ENCODE data around the gene NAT14.

NAT14 gene

GRCh38 chr19:55525289-55526101, 40.5 kb downstream of the NAT14 start:
- Histone ChIP-seq H3K27me3 (replicated peaks in 2 of 5; ENCODE audit: control insufficient read depth in 4 of 5, insufficient read depth in 5 of 5, low read length in 4 of 5) (no peaks in the 10 kb centered on the region), H3K4me3 (ENCODE audit: control insufficient read depth in 1 of 7, extremely low read depth in 1 of 7, insufficient read depth in 4 of 7, low read depth in 2 of 7, low read length in 6 of 7) (no peak overlapping the region), H3K36me3 (ENCODE audit: control insufficient read depth in 4 of 4, insufficient read depth in 4 of 4, low read length in 3 of 4) (no peaks in the 10 kb centered on the region), H3K4me1 (ENCODE audit: control extremely low read depth in 1 of 4, control insufficient read depth in 4 of 4, insufficient read depth in 4 of 4, low read length in 3 of 4) (peaks cover 0 to 14% (median 5%) of the 10 kb centered on the region in 4 experiments), H3K9me3 (ENCODE audit: control extremely low read depth in 1 of 5, control insufficient read depth in 4 of 5, insufficient read depth in 2 of 5, low read depth in 1 of 5, low read length in 4 of 5) (no peaks in the 10 kb centered on the region), H3K27ac (ENCODE audit: insufficient read depth in 1 of 2, low read depth in 1 of 2, low read length in 2 of 2, poor library complexity in 1 of 2, severe bottlenecking in 2 of 2) (no peak overlapping the region)
- no peak for DNase-seq
- 85% methylated on average over 22 of the region's 29 CpGs for WGBS (ENCODE audit: insufficient coverage)
- CTCF ChIA-PET, result interaction anchor here (0.7 to 1.3 kb wide), 2 partner anchors 21 to 81 kb away, joined by 3 read pairs; no protein-coding TSS in a partner anchor
- POLR2A ChIA-PET, result interaction anchor here (1.0 kb wide), 1 partner anchor 80 kb away, joined by 3 read pairs; the partner anchor contains the start of gene ZNF865

- peak; percentile 71 to 91 (median 86) for DNase-seq
Observed at GRCh38 chr19:55526216-55527196, 41.5 kb downstream of the NAT14 start.

GRCh38 chr19:55527197-55528029, 42.4 kb downstream of the NAT14 start:
- Histone ChIP-seq H3K27me3 (replicated peaks in 2 of 5; ENCODE audit: control insufficient read depth in 4 of 5, insufficient read depth in 5 of 5, low read length in 4 of 5) (no peaks in the 10 kb centered on the region), H3K4me3 (ENCODE audit: control insufficient read depth in 1 of 7, extremely low read depth in 1 of 7, insufficient read depth in 4 of 7, low read depth in 2 of 7, low read length in 6 of 7) (no peak overlapping the region), H3K4me1 (ENCODE audit: control extremely low read depth in 1 of 4, control insufficient read depth in 4 of 4, insufficient read depth in 4 of 4, low read length in 3 of 4) (peaks cover 0 to 14% (median 5%) of the 10 kb centered on the region in 4 experiments), H3K27ac (ENCODE audit: insufficient read depth in 1 of 2, low read depth in 1 of 2, low read length in 2 of 2, poor library complexity in 1 of 2, severe bottlenecking in 2 of 2) (no peak overlapping the region), H3K9me3 (ENCODE audit: control extremely low read depth in 1 of 5, control insufficient read depth in 4 of 5, insufficient read depth in 2 of 5, low read depth in 1 of 5, low read length in 4 of 5) (no peaks in the 10 kb centered on the region), H3K36me3 (ENCODE audit: control insufficient read depth in 4 of 4, insufficient read depth in 4 of 4, low read length in 3 of 4) (no peaks in the 10 kb centered on the region)
- ChIA-PET POLR2A (no interaction called here), CTCF (no interaction called here)
- WGBS (ENCODE audit: insufficient coverage), result 84% methylated on average over 20 of the region's 22 CpGs
- peak in 1 of 3 donors; percentile 39 for DNase-seq

More at GRCh38 chr19:55526216-55527196, 41.5 kb downstream of the NAT14 start:
- H3K27ac ChIP-seq (ENCODE audit: insufficient read depth in 1 of 2, low read depth in 1 of 2, low read length in 2 of 2, poor library complexity in 1 of 2, severe bottlenecking in 2 of 2), result no peak overlapping the region
- H3K27me3 ChIP-seq (replicated peaks in 2 of 5; ENCODE audit: control insufficient read depth in 4 of 5, insufficient read depth in 5 of 5, low read length in 4 of 5), result no peaks in the 10 kb centered on the region
- no peak overlapping the region for H3K4me3 ChIP-seq (ENCODE audit: control insufficient read depth in 1 of 7, extremely low read depth in 1 of 7, insufficient read depth in 4 of 7, low read depth in 2 of 7, low read length in 6 of 7)
- peaks cover 0 to 14% (median 5%) of the 10 kb centered on the region in 4 experiments for H3K4me1 ChIP-seq (ENCODE audit: control extremely low read depth in 1 of 4, control insufficient read depth in 4 of 4, insufficient read depth in 4 of 4, low read length in 3 of 4)
- ChIA-PET CTCF (interaction anchor here (0.7 to 1.3 kb wide), 2 partner anchors 22 to 80 kb away, joined by 3 read pairs; no protein-coding TSS in a partner anchor), POLR2A (interaction anchor here (1.0 kb wide), 1 partner anchor 79 kb away, joined by 3 read pairs; the partner anchor contains the start of gene ZNF865)
- no peaks in the 10 kb centered on the region for H3K36me3 ChIP-seq (ENCODE audit: control insufficient read depth in 4 of 4, insufficient read depth in 4 of 4, low read length in 3 of 4)
- WGBS (ENCODE audit: insufficient coverage), result 38% methylated on average over 25 of the region's 35 CpGs
- H3K9me3 ChIP-seq (ENCODE audit: control extremely low read depth in 1 of 5, control insufficient read depth in 4 of 5, insufficient read depth in 2 of 5, low read depth in 1 of 5, low read length in 4 of 5), result no peaks in the 10 kb centered on the region

GRCh38 chr19:55528030-55528803, 43.2 kb downstream of the NAT14 start:
- no peaks in the 10 kb centered on the region for H3K36me3 ChIP-seq (ENCODE audit: control insufficient read depth in 4 of 4, insufficient read depth in 4 of 4, low read length in 3 of 4)
- POLR2A ChIA-PET, result no interaction called here
- no peaks in the 10 kb centered on the region for H3K27me3 ChIP-seq (replicated peaks in 2 of 5; ENCODE audit: control insufficient read depth in 4 of 5, insufficient read depth in 5 of 5, low read length in 4 of 5)
- CTCF ChIA-PET, result interaction anchor here (0.8 kb wide), 1 partner anchor 15 kb away, joined by 3 read pairs; no protein-coding TSS in a partner anchor
- peaks cover 0 to 14% (median 5%) of the 10 kb centered on the region in 4 experiments for H3K4me1 ChIP-seq (ENCODE audit: control extremely low read depth in 1 of 4, control insufficient read depth in 4 of 4, insufficient read depth in 4 of 4, low read length in 3 of 4)
- 99% methylated on average over 6 of the region's 15 CpGs for WGBS (ENCODE audit: insufficient coverage)
- no peaks in the 10 kb centered on the region for H3K9me3 ChIP-seq (ENCODE audit: control extremely low read depth in 1 of 5, control insufficient read depth in 4 of 5, insufficient read depth in 2 of 5, low read depth in 1 of 5, low read length in 4 of 5)
- no peak overlapping the region for H3K4me3 ChIP-seq (ENCODE audit: control insufficient read depth in 1 of 7, extremely low read depth in 1 of 7, insufficient read depth in 4 of 7, low read depth in 2 of 7, low read length in 6 of 7)
- H3K27ac ChIP-seq (ENCODE audit: insufficient read depth in 1 of 2, low read depth in 1 of 2, low read length in 2 of 2, poor library complexity in 1 of 2, severe bottlenecking in 2 of 2), result no peak overlapping the region
- peak in 1 of 3 donors; percentile 41 for DNase-seq

- Histone ChIP-seq H3K4me1 (ENCODE audit: control extremely low read depth in 1 of 4, control insufficient read depth in 4 of 4, insufficient read depth in 4 of 4, low read length in 3 of 4) (peaks cover 0 to 14% (median 5%) of the 10 kb centered on the region in 4 experiments), H3K27me3 (replicated peaks in 2 of 5; ENCODE audit: control insufficient read depth in 4 of 5, insufficient read depth in 5 of 5, low read length in 4 of 5) (no peaks in the 10 kb centered on the region), H3K27ac (ENCODE audit: insufficient read depth in 1 of 2, low read depth in 1 of 2, low read length in 2 of 2, poor library complexity in 1 of 2, severe bottlenecking in 2 of 2) (no peak overlapping the region), H3K4me3 (ENCODE audit: control insufficient read depth in 1 of 7, extremely low read depth in 1 of 7, insufficient read depth in 4 of 7, low read depth in 2 of 7, low read length in 6 of 7) (no peak overlapping the region), H3K9me3 (ENCODE audit: control extremely low read depth in 1 of 5, control insufficient read depth in 4 of 5, insufficient read depth in 2 of 5, low read depth in 1 of 5, low read length in 4 of 5) (no peaks in the 10 kb centered on the region), H3K36me3 (ENCODE audit: control insufficient read depth in 4 of 4, insufficient read depth in 4 of 4, low read length in 3 of 4) (no peaks in the 10 kb centered on the region)
- ChIA-PET CTCF (no interaction called here), POLR2A (no interaction called here)
- no peak for DNase-seq
- 95% methylated on average over 36 of the region's 56 CpGs for WGBS (ENCODE audit: insufficient coverage)
Observed at GRCh38 chr19:55529636-55530234, 44.7 kb downstream of the NAT14 start.
